Measurements from ENCODE around the gene CLPTM1L.
"Not testable (repeated sequence)": the region's sequence is repeated elsewhere in the genome, so short reads cannot be mapped to it uniquely, and the experiment has no call there.

The CLPTM1L gene

DNA sequence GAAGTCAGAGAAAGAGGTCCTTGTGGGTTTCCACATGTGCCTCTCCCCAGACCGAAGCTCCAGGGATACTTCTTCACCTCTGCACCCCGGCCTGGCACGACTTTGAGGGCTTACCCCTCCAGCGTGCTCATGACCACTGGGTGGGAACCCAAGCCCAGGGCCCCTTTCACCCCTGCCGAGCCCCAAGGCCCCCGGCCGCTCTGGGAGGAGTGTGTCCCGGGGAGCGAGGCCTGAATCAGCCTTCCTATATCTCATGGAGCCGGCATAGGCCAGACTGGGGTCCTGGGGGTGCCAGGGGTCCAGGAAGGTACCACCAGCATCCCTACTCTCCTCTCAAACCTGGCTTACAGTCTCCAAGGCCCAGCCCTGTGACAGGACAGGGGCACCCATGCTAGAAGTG is 67.1 kb downstream of the CLPTM1L start:
- Histone ChIP-seq H3K4me1 (ENCODE audit: control insufficient read depth, insufficient read depth, low read length) (no peaks in the 10 kb centered on the region), H3K4me3 (ENCODE audit: low read depth, low read length) (no peak overlapping the region), H3K9ac (ENCODE audit: low read length) (no peak overlapping the region), H3K36me3 (ENCODE audit: control insufficient read depth, insufficient read depth, low read length) (peaks cover 19% of the 10 kb centered on the region), H3K9me3 (ENCODE audit: control insufficient read depth, insufficient read depth, low read depth, low read length) (no peaks in the 10 kb centered on the region), H3K27me3 (ENCODE audit: control insufficient read depth, insufficient read depth, low read length) (no peaks in the 10 kb centered on the region), H3K27ac (ENCODE audit: low read depth, low read length) (no peak overlapping the region)

GRCh38 chr5:1277331-1277730 is 67.6 kb downstream of the CLPTM1L start:
- no peaks in the 10 kb centered on the region for H3K4me1 ChIP-seq (ENCODE audit: control insufficient read depth, insufficient read depth, low read length)
- no peak overlapping the region for H3K4me3 ChIP-seq (ENCODE audit: low read depth, low read length)
- no peak overlapping the region for H3K9ac ChIP-seq (ENCODE audit: low read length)
- no peaks in the 10 kb centered on the region for H3K9me3 ChIP-seq (ENCODE audit: control insufficient read depth, insufficient read depth, low read depth, low read length)
- H3K36me3 ChIP-seq (ENCODE audit: control insufficient read depth, insufficient read depth, low read length): peaks cover 19% of the 10 kb centered on the region
- no peaks in the 10 kb centered on the region for H3K27me3 ChIP-seq (ENCODE audit: control insufficient read depth, insufficient read depth, low read length)
- H3K27ac ChIP-seq (ENCODE audit: low read depth, low read length): no peak overlapping the region

- no peak overlapping the region for H3K27ac ChIP-seq (ENCODE audit: low read depth, low read length)
- H3K9ac ChIP-seq (ENCODE audit: low read length): no peak overlapping the region
- H3K9me3 ChIP-seq (ENCODE audit: control insufficient read depth, insufficient read depth, low read depth, low read length): no peaks in the 10 kb centered on the region
- no peak overlapping the region for H3K4me3 ChIP-seq (ENCODE audit: low read depth, low read length)
- no peaks in the 10 kb centered on the region for H3K27me3 ChIP-seq (ENCODE audit: control insufficient read depth, insufficient read depth, low read length)
- H3K4me1 ChIP-seq (ENCODE audit: control insufficient read depth, insufficient read depth, low read length): no peaks in the 10 kb centered on the region
- H3K36me3 ChIP-seq (ENCODE audit: control insufficient read depth, insufficient read depth, low read length): peaks cover 20% of the 10 kb centered on the region
Observed at GRCh38 chr5:1276930-1277329, 68.0 kb downstream of the CLPTM1L start.

DNA sequence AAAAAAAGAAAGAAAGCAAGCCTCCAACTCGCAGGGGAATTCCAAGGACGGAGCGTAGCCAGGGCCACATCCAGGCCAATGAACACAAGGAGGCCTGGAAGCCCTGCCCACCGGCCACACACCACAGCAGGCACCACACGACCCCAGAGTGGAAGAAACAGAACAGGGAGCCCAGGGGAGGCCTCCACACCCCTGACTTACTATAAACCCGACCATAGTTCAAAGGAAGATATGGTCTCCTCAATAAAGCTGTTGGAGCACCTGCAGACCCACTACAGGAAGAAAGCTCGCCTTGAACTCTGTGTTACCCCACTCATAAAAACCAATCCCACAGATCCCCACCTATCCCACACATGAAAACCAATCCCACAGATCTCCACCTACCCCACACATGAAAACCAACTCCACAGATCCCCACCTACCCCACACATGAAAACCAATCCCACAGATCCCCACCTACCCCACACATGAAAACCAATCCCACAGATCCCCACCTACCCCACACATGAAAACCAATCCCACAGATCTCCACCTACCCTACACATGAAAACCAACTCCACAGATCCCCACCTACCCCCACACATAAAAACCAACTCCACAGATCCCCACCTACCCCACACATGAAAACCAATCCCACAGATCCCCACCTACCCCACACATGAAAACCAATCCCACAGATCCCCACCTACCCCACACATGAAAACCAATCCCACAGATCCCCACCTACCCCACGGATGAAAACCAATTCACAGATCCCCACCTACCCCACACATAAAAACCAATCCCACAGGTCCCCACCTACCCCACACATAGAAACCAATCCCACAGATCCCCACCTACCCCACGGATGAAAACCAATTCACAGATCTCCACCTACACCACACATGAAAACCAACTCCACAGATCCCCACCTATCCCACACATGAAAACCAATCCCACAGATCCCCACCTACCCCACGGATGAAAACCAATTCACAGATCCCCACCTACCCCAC is 69.2 kb downstream of the CLPTM1L start:
- H3K9ac ChIP-seq (ENCODE audit: low read length); H3K4me3 ChIP-seq (ENCODE audit: low read depth, low read length); H3K27ac ChIP-seq (ENCODE audit: low read depth, low read length); H3K27me3 ChIP-seq (ENCODE audit: control insufficient read depth, insufficient read depth, low read length); H3K9me3 ChIP-seq (ENCODE audit: control insufficient read depth, insufficient read depth, low read depth, low read length); H3K4me1 ChIP-seq (ENCODE audit: control insufficient read depth, insufficient read depth, low read length): not testable (repeated sequence)
- peaks cover 31% of the 10 kb centered on the region for H3K36me3 ChIP-seq (ENCODE audit: control insufficient read depth, insufficient read depth, low read length)

- H3K9ac ChIP-seq (ENCODE audit: low read length): no peak overlapping the region
- no peak overlapping the region for H3K4me3 ChIP-seq (ENCODE audit: low read depth, low read length)
- no peak overlapping the region for H3K27ac ChIP-seq (ENCODE audit: low read depth, low read length)
- H3K9me3 ChIP-seq (ENCODE audit: control insufficient read depth, insufficient read depth, low read depth, low read length): no peaks in the 10 kb centered on the region
- H3K4me1 ChIP-seq (ENCODE audit: control insufficient read depth, insufficient read depth, low read length): no peaks in the 10 kb centered on the region
- H3K36me3 ChIP-seq (ENCODE audit: control insufficient read depth, insufficient read depth, low read length): peaks cover 28% of the 10 kb centered on the region
- no peaks in the 10 kb centered on the region for H3K27me3 ChIP-seq (ENCODE audit: control insufficient read depth, insufficient read depth, low read length)
Observed at GRCh38 chr5:1274471-1274870, 70.4 kb downstream of the CLPTM1L start.

- peaks cover 20% of the 10 kb centered on the region for H3K36me3 ChIP-seq (ENCODE audit: control insufficient read depth, insufficient read depth, low read length)
- H3K4me3 ChIP-seq (ENCODE audit: low read depth, low read length): no peak overlapping the region
- no peaks in the 10 kb centered on the region for H3K4me1 ChIP-seq (ENCODE audit: control insufficient read depth, insufficient read depth, low read length)
- H3K27ac ChIP-seq (ENCODE audit: low read depth, low read length): no peak overlapping the region
- H3K9me3 ChIP-seq (ENCODE audit: control insufficient read depth, insufficient read depth, low read depth, low read length): no peaks in the 10 kb centered on the region
- no peak overlapping the region for H3K9ac ChIP-seq (ENCODE audit: low read length)
- no peaks in the 10 kb centered on the region for H3K27me3 ChIP-seq (ENCODE audit: control insufficient read depth, insufficient read depth, low read length)
Observed at GRCh38 chr5:1273745-1274144, 71.2 kb downstream of the CLPTM1L start.

DNA sequence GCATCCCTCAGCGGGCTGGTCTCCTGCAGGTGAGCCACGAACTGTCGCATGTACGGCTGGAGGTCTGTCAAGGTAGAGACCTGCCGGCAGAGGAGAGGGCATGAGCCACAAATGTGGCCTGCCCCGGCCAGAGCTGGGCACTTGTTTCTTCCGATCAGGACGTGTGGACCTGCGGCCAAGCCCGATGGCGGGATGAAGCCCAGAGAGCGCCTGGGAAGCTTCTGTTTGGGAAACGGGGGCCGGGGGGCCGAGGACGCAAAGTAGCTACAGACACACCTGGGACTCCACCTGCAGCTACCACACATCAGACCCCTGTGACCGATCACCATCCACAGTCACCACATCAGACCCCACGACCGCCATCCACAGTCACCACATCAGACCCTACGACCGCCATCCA is 72.7 kb downstream of the CLPTM1L start:
- Histone ChIP-seq H3K36me3 (ENCODE audit: control insufficient read depth, insufficient read depth, low read length) (peaks cover 12% of the 10 kb centered on the region; the same call in 1 of the 2 replicates), H3K4me3 (ENCODE audit: low read depth, low read length) (no peak overlapping the region), H3K9me3 (ENCODE audit: control insufficient read depth, insufficient read depth, low read depth, low read length) (no peaks in the 10 kb centered on the region), H3K27ac (ENCODE audit: low read depth, low read length) (no peak overlapping the region), H3K27me3 (ENCODE audit: control insufficient read depth, insufficient read depth, low read length) (no peaks in the 10 kb centered on the region), H3K4me1 (ENCODE audit: control insufficient read depth, insufficient read depth, low read length) (no peaks in the 10 kb centered on the region), H3K9ac (ENCODE audit: low read length) (no peak overlapping the region)

- Histone ChIP-seq H3K4me1 (ENCODE audit: control insufficient read depth, insufficient read depth, low read length) (no peaks in the 10 kb centered on the region), H3K4me3 (ENCODE audit: low read depth, low read length) (no peak overlapping the region), H3K36me3 (ENCODE audit: control insufficient read depth, insufficient read depth, low read length) (peaks cover 16% of the 10 kb centered on the region; the same call in 1 of the 2 replicates), H3K27me3 (ENCODE audit: control insufficient read depth, insufficient read depth, low read length) (no peaks in the 10 kb centered on the region), H3K27ac (ENCODE audit: low read depth, low read length) (no peak overlapping the region), H3K9ac (ENCODE audit: low read length) (no peak overlapping the region), H3K9me3 (ENCODE audit: control insufficient read depth, insufficient read depth, low read depth, low read length) (no peaks in the 10 kb centered on the region)
Observed at GRCh38 chr5:1270933-1271914, 73.7 kb downstream of the CLPTM1L start.

DNA sequence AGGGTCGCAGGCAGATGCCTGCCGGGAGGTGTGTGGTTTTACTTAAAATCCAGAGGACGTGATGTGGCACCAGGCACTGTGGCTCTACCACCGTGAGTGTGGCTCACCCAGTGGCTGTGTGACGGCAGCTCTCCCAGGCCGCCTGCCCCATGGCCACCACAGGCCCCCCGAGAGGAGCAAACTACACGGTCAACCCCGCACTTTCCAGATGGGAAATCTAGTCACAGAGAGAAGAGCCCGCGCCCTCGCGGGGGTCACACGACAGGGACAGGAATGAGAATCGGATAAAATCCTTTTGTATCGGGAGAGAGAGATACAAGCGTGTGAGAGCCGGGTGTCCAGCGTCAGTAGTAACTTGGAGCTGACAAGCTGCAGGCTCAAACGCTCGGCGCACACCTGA is 74.5 kb downstream of the CLPTM1L start:
- no peak overlapping the region for H3K9ac ChIP-seq (ENCODE audit: low read length)
- peaks cover 22% of the 10 kb centered on the region; the same call in 1 of the 2 replicates for H3K36me3 ChIP-seq (ENCODE audit: control insufficient read depth, insufficient read depth, low read length)
- no peaks in the 10 kb centered on the region for H3K9me3 ChIP-seq (ENCODE audit: control insufficient read depth, insufficient read depth, low read depth, low read length)

GRCh38 chr5:1268666-1269065 is 76.2 kb downstream of the CLPTM1L start:
- Histone ChIP-seq H3K27ac (ENCODE audit: low read depth, low read length) (no peak overlapping the region), H3K27me3 (ENCODE audit: control insufficient read depth, insufficient read depth, low read length) (no peaks in the 10 kb centered on the region), H3K9ac (ENCODE audit: low read length) (no peak overlapping the region), H3K9me3 (ENCODE audit: control insufficient read depth, insufficient read depth, low read depth, low read length) (peaks cover 3% of the 10 kb centered on the region; the same call in 1 of the 2 replicates), H3K36me3 (ENCODE audit: control insufficient read depth, insufficient read depth, low read length) (peaks cover 39% of the 10 kb centered on the region; the same call in 1 of the 2 replicates), H3K4me3 (ENCODE audit: low read depth, low read length) (no peak overlapping the region), H3K4me1 (ENCODE audit: control insufficient read depth, insufficient read depth, low read length) (no peaks in the 10 kb centered on the region; the same call in 1 of the 2 replicates)

More for the DNA sequence above, 74.5 kb downstream of the CLPTM1L start:
- H3K4me1 ChIP-seq (ENCODE audit: control insufficient read depth, insufficient read depth, low read length): no peaks in the 10 kb centered on the region
- H3K4me3 ChIP-seq (ENCODE audit: low read depth, low read length): no peak overlapping the region
- H3K27me3 ChIP-seq (ENCODE audit: control insufficient read depth, insufficient read depth, low read length): no peaks in the 10 kb centered on the region
- H3K27ac ChIP-seq (ENCODE audit: low read depth, low read length): no peak overlapping the region

Measured in HUES6 (cell line).